Neural crest cell (in vitro differentiated cells): ENCODE results near the gene CACNB4. TPM values are rescaled to one million over a fixed set of nuclear protein-coding genes. Genes with fewer than 3 reads are reported as not detected.

ENCODE experiments used
- DNase-seq: peaks from one replicate; pipeline ENCODE4 v3.0.0; 2021; ENCODE audit warnings: low read depth, mixed read lengths, low spot score
- H3K27ac Mint-ChIP-seq: one replicate; pipeline ENCODE4 v1.8.0; 2021; ENCODE audit warnings: mild to moderate bottlenecking, mixed read lengths; ENCODE audit not compliant: unreplicated experiment
- H3K27me3 Mint-ChIP-seq: 2 replicates; pipeline ENCODE4 v1.8.0; 2021; ENCODE audit warnings: low read depth, mild to moderate bottlenecking, mixed read lengths
- H3K36me3 Mint-ChIP-seq: 2 replicates; pipeline ENCODE4 v1.8.0; 2021; ENCODE audit warnings: low read depth, mild to moderate bottlenecking, mixed read lengths
- H3K4me1 Mint-ChIP-seq: 2 replicates; pipeline ENCODE4 v1.8.0; 2021; ENCODE audit warnings: mixed read lengths
- H3K4me3 Mint-ChIP-seq: one replicate; pipeline ENCODE4 v1.8.0; 2021; ENCODE audit warnings: mild to moderate bottlenecking, mixed read lengths
- H3K9me3 Mint-ChIP-seq: 2 replicates; pipeline ENCODE4 v1.8.0; 2021; ENCODE audit warnings: mixed read lengths
- CTCF ChIP-seq: fragments of 200-600 bp; sonication (generic); conservative IDR thresholded peaks from 2 replicates; pipeline ENCODE4 v1.5.0; 2021; ENCODE audit warnings: antibody characterized with exemption, mild to moderate bottlenecking
- long read RNA-seq: library from polyadenylated mRNA; unstranded; transcript quantifications from one replicate; pipeline ENCODE4 v2.0.0, GENCODE V29; 2020
- total RNA-seq: library from RNA; stranded (reverse); gene quantifications from 2 replicates; pipeline ENCODE4 v1.2.1, GENCODE V29; 2021

CACNB4 gene
- 6.0 and 6.9 TPM in 2 replicates for total RNA-seq
- long read RNA-seq, full-length matches to known transcripts: 4 of 10 reads
- long read RNA-seq, partial matches to known transcripts: 1 of 10 reads
- long read RNA-seq, other reads (novel, unspliced or antisense): 5 of 10 reads

- H3K27me3 Mint-ChIP-seq: peaks cover 82% of the 10 kb centered on the region
These were observed at the start of gene CACNB4 for GRCh38 chr2:152098496-152099366. CACNB4 (minus strand) TSS chr2:152099044.

GRCh38 chr2:152134488-152135280 lies 35.8 kb upstream of the CACNB4 start:
- Mint-ChIP-seq H3K4me3 (no peak overlapping the region), H3K27me3 (no peaks in the 10 kb centered on the region), H3K27ac (no peak overlapping the region), H3K36me3 (peaks cover 6% of the 10 kb centered on the region), H3K4me1 (no peaks in the 10 kb centered on the region), H3K9me3 (no peaks in the 10 kb centered on the region)
- TF ChIP-seq CTCF: no peak
- DNase-seq: no peak

More at GRCh38 chr2:152098496-152099366, at the start of gene CACNB4:
- Mint-ChIP-seq H3K36me3 (no peaks in the 10 kb centered on the region), H3K27ac (peak within 1 kb of the TSS; percentile 64), H3K4me3 (peak within 1 kb of the TSS; percentile 93), H3K9me3 (no peaks in the 10 kb centered on the region), H3K4me1 (peaks cover 16% of the 10 kb centered on the region)
- TF ChIP-seq CTCF: no peak
- peak; percentile 6 for DNase-seq

- DNase-seq: no peak
- Mint-ChIP-seq H3K4me1 (no peaks in the 10 kb centered on the region), H3K9me3 (no peaks in the 10 kb centered on the region), H3K27ac (no peak overlapping the region), H3K27me3 (no peaks in the 10 kb centered on the region), H3K4me3 (no peak overlapping the region), H3K36me3 (peaks cover 5% of the 10 kb centered on the region)
- TF ChIP-seq CTCF: no peak
These were observed 33.5 kb upstream of the CACNB4 start for GRCh38 chr2:152132306-152132705.

GRCh38 chr2:152127628-152128027 lies 28.8 kb upstream of the CACNB4 start:
- DNase-seq: no peak
- no peak overlapping the region for H3K4me3 Mint-ChIP-seq
- H3K4me1 Mint-ChIP-seq: no peaks in the 10 kb centered on the region
- TF ChIP-seq CTCF: no peak
- no peaks in the 10 kb centered on the region for H3K27me3 Mint-ChIP-seq
- H3K36me3 Mint-ChIP-seq: peaks cover 4% of the 10 kb centered on the region
- H3K27ac Mint-ChIP-seq: no peak overlapping the region
- H3K9me3 Mint-ChIP-seq: no peaks in the 10 kb centered on the region

GRCh38 chr2:152126664-152127063 lies 27.8 kb upstream of the CACNB4 start:
- TF ChIP-seq CTCF: no peak
- Mint-ChIP-seq H3K36me3 (peaks cover 2% of the 10 kb centered on the region), H3K9me3 (no peaks in the 10 kb centered on the region), H3K4me1 (no peaks in the 10 kb centered on the region), H3K27ac (no peak overlapping the region), H3K27me3 (no peaks in the 10 kb centered on the region), H3K4me3 (no peak overlapping the region)
- DNase-seq: no peak
